Gastrocnemius medialis (tissue), 4 donors: Measurements from ENCODE around the gene CTBP2.

Source experiments
- POLR2A ChIP-seq, 2 donors: fragments of 450-650 bp; IDR thresholded peaks; one replicate each; pipeline ENCODE4 v1.6.1; 2017; ENCODE audit warnings: antibody characterized with exemption in 2 of 2, mild to moderate bottlenecking in 2 of 2, moderate library complexity in 2 of 2
- TF ChIP-seq, protein P1 (sequence below), 5 experiments: fragments of 450-650 bp in 3 of 5; fragments of 200-600 bp in 2 of 5; sonication (generic) in 2 of 5; IDR thresholded peaks in 4 of 5; conservative IDR thresholded peaks in 1 of 5; 1 replicate in 4 of 5; 2 replicates in 1 of 5; pipeline ENCODE4 v1.5.1; 2016 to 2019; ENCODE audit warnings: antibody characterized with exemption in 5 of 5, mild to moderate bottlenecking in 3 of 5, moderate library complexity in 3 of 5

DNA sequence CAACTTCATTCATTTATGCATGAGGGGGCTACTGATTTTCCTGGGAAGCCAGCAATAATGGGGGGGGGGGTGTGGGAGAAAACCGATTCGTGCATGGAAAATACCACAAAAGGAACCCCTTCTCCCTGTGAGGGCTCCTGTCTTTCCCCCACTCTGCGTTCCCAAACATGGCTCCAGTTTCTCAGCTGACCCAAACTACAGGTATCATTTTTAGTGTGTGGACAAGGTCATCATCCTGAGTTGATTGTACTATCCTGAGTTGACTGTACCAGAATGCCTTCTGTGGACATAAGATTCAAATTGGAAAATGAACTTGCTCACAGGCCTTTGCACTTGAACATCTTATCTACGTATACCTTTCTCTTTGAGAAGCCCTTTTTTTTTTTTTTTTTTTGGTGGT is 168.5 kb downstream of the CTBP2 start:
- TF ChIP-seq, protein P1, sequence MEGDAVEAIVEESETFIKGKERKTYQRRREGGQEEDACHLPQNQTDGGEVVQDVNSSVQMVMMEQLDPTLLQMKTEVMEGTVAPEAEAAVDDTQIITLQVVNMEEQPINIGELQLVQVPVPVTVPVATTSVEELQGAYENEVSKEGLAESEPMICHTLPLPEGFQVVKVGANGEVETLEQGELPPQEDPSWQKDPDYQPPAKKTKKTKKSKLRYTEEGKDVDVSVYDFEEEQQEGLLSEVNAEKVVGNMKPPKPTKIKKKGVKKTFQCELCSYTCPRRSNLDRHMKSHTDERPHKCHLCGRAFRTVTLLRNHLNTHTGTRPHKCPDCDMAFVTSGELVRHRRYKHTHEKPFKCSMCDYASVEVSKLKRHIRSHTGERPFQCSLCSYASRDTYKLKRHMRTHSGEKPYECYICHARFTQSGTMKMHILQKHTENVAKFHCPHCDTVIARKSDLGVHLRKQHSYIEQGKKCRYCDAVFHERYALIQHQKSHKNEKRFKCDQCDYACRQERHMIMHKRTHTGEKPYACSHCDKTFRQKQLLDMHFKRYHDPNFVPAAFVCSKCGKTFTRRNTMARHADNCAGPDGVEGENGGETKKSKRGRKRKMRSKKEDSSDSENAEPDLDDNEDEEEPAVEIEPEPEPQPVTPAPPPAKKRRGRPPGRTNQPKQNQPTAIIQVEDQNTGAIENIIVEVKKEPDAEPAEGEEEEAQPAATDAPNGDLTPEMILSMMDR (IDR thresholded peaks at IDR 0.05 in 4 of 5, conservative IDR thresholded peaks at IDR 0.05 in 1 of 5), result no peak
- no peak for TF ChIP-seq POLR2A (IDR thresholded peaks at IDR 0.05)
